ENCODE results near the gene RPS6KA5.

The RPS6KA5 gene

DNA sequence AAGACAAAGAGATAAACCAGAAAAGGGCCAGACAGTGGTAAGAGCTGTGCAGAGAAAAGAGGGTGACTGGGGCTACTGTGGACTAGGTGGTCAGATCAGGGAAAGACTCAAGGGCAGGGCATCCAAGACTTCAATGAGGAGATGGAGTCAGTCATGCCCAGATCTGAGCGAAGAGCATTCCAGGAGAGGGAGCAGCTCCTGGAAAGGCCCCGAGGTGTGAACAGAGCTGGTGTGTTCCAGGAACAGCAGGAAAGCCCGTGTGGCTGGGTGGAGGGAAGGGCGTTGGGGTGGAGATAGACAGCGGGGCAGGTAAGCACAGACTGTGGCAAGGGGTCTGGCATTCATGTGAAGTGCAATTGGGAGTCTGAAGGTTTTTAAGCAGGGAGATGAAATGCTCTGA, 261.0 kb downstream of the RPS6KA5 start:
- no peak for ATAC-seq
- TF ChIP-seq OSR1 (CRISPR knock-in tag; IDR thresholded peaks at IDR 0.05) (no peak), ARNTL (CRISPR knock-in tag; IDR thresholded peaks at IDR 0.05; ENCODE audit: borderline replicate concordance, low read depth) (no peak), PPARA (CRISPR knock-in tag; IDR thresholded peaks at IDR 0.05; ENCODE audit: borderline replicate concordance) (no peak), BACH2 (CRISPR knock-in tag; IDR thresholded peaks at IDR 0.05; ENCODE audit: borderline replicate concordance) (no peak), ZFP3 (CRISPR knock-in tag; IDR thresholded peaks at IDR 0.05) (no peak), ZNF565 (CRISPR knock-in tag; conservative IDR thresholded peaks at IDR 0.05; ENCODE audit: low read depth) (no peak), ZC3H10 (CRISPR knock-in tag; IDR thresholded peaks at IDR 0.05) (no peak), ZNF70 (CRISPR knock-in tag; IDR thresholded peaks at IDR 0.05) (no peak), TCF4 (CRISPR knock-in tag; IDR thresholded peaks at IDR 0.05; ENCODE audit: borderline replicate concordance) (no peak), ZNF8 (CRISPR knock-in tag; IDR thresholded peaks at IDR 0.05) (no peak), SNAI2 (CRISPR knock-in tag; IDR thresholded peaks at IDR 0.05) (no peak), TOX (CRISPR knock-in tag; IDR thresholded peaks at IDR 0.05; ENCODE audit: borderline replicate concordance) (no peak), GLIS3 (CRISPR knock-in tag; IDR thresholded peaks at IDR 0.05) (no peak)
- TF ChIP-seq, protein P1, sequence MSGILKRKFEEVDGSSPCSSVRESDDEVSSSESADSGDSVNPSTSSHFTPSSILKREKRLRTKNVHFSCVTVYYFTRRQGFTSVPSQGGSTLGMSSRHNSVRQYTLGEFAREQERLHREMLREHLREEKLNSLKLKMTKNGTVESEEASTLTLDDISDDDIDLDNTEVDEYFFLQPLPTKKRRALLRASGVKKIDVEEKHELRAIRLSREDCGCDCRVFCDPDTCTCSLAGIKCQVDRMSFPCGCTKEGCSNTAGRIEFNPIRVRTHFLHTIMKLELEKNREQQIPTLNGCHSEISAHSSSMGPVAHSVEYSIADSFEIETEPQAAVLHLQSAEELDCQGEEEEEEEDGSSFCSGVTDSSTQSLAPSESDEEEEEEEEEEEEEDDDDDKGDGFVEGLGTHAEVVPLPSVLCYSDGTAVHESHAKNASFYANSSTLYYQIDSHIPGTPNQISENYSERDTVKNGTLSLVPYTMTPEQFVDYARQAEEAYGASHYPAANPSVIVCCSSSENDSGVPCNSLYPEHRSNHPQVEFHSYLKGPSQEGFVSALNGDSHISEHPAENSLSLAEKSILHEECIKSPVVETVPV (CRISPR knock-in tag; IDR thresholded peaks at IDR 0.05): no peak
- TF ChIP-seq, protein P2, sequence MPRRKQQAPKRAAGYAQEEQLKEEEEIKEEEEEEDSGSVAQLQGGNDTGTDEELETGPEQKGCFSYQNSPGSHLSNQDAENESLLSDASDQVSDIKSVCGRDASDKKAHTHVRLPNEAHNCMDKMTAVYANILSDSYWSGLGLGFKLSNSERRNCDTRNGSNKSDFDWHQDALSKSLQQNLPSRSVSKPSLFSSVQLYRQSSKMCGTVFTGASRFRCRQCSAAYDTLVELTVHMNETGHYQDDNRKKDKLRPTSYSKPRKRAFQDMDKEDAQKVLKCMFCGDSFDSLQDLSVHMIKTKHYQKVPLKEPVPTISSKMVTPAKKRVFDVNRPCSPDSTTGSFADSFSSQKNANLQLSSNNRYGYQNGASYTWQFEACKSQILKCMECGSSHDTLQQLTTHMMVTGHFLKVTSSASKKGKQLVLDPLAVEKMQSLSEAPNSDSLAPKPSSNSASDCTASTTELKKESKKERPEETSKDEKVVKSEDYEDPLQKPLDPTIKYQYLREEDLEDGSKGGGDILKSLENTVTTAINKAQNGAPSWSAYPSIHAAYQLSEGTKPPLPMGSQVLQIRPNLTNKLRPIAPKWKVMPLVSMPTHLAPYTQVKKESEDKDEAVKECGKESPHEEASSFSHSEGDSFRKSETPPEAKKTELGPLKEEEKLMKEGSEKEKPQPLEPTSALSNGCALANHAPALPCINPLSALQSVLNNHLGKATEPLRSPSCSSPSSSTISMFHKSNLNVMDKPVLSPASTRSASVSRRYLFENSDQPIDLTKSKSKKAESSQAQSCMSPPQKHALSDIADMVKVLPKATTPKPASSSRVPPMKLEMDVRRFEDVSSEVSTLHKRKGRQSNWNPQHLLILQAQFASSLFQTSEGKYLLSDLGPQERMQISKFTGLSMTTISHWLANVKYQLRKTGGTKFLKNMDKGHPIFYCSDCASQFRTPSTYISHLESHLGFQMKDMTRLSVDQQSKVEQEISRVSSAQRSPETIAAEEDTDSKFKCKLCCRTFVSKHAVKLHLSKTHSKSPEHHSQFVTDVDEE (CRISPR knock-in tag; IDR thresholded peaks at IDR 0.05): no peak

DNA sequence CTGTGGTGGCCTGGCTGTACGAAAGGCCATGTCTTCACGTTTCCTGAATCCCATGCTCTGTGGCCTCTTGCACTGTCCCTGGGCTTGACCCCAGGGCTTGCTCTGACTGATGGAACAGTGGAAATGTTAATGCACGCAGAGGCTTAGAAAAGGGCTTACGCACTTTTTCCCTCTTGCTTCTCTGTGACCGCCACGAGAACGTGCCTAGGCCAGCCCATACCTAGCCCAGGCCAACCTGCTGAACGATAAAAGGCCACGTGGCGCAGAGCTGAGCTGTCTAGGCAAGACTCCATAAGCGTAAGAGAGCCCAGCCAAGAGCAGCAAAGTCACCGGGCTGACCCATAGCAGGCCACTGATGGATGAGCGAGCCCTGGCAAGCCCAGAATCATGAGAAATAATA, 262.5 kb downstream of the RPS6KA5 start:
- no peak for ATAC-seq
- TF ChIP-seq TOX (CRISPR knock-in tag; IDR thresholded peaks at IDR 0.05; ENCODE audit: borderline replicate concordance): no peak
